Left ventricle myocardium inferior (tissue), 1 donor: ENCODE data around the gene TCTN3. TPM values are rescaled to one million over a fixed set of nuclear protein-coding genes. Genes with fewer than 3 reads are reported as not detected.

Source experiments
- DNase-seq: peaks from one replicate; pipeline ENCODE4 v3.0.0-alpha.2; 2020
- H3K27ac ChIP-seq: fragments of 200-600 bp; replicated peaks from 2 replicates; pipeline ENCODE4 v1.8.0; 2021
- H3K27me3 ChIP-seq: fragments of 200-600 bp; 2 replicates; pipeline ENCODE4 v1.8.0; 2021; ENCODE audit warnings: low read depth
- H3K36me3 ChIP-seq: fragments of 200-600 bp; 2 replicates; pipeline ENCODE4 v1.8.0; 2021
- H3K4me1 ChIP-seq: fragments of 200-600 bp; 2 replicates; pipeline ENCODE4 v1.8.0; 2021
- H3K4me3 ChIP-seq: fragments of 200-600 bp; 2 replicates; pipeline ENCODE4 v1.8.0; 2021; ENCODE audit warnings: mild to moderate bottlenecking, moderate library complexity
- H3K9me3 ChIP-seq: fragments of 200-600 bp; replicated peaks from 2 replicates; pipeline ENCODE4 v1.8.0; 2021
- intact Hi-C: fragments of 100-400 bp; cut with micrococcal nuclease; formaldehyde crosslinking; loops from one replicate; pipeline ENCODE4 v1.11.0; 2022
- total RNA-seq: library from RNA; stranded (reverse); fragmentation: NEBNext Ultra II Directional; extraction: Animal tissue kit (Norgen Biotek cat#: 25700); gene quantifications from one replicate; pipeline ENCODE4 v1.2.1, GENCODE V29; 2021
- TF ChIP-seq, protein P1 (sequence below): fragments of 200-600 bp; IDR thresholded peaks from 2 replicates; pipeline ENCODE4 v1.8.0; 2021; ENCODE audit warnings: antibody characterized with exemption, mild to moderate bottlenecking, borderline replicate concordance
- donor health status: DM: no; HTN: yes; CAD: no; lungs with severe emphysema.

The TCTN3 gene
- total RNA-seq, 1 donor from 2014 or later, result 11.6 TPM

DNA sequence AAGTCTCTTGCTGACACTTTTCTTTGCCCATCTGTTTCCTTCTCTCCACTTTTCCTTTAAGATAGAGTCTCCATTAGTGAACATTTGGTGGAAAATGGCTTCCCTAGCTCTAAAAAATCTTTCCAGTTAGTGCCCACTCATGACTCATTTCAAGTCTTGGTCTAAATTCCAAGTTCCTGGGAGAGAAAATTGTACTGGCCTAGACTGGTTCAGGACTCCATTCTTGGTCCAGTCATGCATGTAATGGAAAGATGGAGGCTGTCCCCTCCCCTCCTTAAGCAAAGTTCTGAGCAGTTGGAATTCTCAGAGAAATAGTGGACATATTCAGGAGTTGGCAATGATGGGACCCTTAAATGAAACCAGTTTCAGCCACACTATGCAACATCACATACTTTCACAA, 33.4 kb downstream of the TCTN3 start:
- no peak for DNase-seq
- intact Hi-C loops, result no loop called here
- peaks cover 41% of the 10 kb centered on the region for H3K4me1 ChIP-seq
- TF ChIP-seq, protein P1, sequence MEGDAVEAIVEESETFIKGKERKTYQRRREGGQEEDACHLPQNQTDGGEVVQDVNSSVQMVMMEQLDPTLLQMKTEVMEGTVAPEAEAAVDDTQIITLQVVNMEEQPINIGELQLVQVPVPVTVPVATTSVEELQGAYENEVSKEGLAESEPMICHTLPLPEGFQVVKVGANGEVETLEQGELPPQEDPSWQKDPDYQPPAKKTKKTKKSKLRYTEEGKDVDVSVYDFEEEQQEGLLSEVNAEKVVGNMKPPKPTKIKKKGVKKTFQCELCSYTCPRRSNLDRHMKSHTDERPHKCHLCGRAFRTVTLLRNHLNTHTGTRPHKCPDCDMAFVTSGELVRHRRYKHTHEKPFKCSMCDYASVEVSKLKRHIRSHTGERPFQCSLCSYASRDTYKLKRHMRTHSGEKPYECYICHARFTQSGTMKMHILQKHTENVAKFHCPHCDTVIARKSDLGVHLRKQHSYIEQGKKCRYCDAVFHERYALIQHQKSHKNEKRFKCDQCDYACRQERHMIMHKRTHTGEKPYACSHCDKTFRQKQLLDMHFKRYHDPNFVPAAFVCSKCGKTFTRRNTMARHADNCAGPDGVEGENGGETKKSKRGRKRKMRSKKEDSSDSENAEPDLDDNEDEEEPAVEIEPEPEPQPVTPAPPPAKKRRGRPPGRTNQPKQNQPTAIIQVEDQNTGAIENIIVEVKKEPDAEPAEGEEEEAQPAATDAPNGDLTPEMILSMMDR, result no peak
- no peak overlapping the region for H3K4me3 ChIP-seq
- no peak overlapping the region for H3K27ac ChIP-seq
- H3K36me3 ChIP-seq, result peaks cover 4% of the 10 kb centered on the region
- H3K9me3 ChIP-seq, result no peaks in the 10 kb centered on the region
- H3K27me3 ChIP-seq, result no peaks in the 10 kb centered on the region

DNA sequence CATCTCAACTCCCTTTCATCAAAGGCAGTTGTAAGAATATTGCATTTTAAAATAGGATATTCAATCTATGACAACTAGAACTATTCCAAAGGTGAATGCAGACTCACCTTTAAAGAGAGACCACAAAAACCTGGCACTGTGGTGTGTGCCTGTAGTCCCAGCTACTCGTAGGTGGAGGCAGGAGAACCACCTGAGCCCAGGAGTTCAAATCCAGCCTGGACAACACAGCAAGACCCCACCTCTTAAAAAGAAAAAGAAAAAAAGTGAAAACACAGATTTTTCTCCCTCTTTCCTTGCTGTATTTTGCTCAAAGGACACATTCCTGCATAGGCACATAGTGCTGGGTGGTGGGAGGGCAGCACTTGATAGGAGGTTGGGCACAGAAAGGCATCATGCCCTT, 36.5 kb downstream of the TCTN3 start:
- H3K27ac ChIP-seq, result no peak overlapping the region
- peaks cover 20% of the 10 kb centered on the region for H3K4me1 ChIP-seq
- intact Hi-C loops, result no loop called here
- H3K4me3 ChIP-seq, result peak overlapping the region; percentile 82
- no peak for DNase-seq
- H3K36me3 ChIP-seq, result peaks cover 8% of the 10 kb centered on the region
- TF ChIP-seq, protein P1, result no peak
- no peaks in the 10 kb centered on the region for H3K27me3 ChIP-seq
- no peaks in the 10 kb centered on the region for H3K9me3 ChIP-seq

DNA sequence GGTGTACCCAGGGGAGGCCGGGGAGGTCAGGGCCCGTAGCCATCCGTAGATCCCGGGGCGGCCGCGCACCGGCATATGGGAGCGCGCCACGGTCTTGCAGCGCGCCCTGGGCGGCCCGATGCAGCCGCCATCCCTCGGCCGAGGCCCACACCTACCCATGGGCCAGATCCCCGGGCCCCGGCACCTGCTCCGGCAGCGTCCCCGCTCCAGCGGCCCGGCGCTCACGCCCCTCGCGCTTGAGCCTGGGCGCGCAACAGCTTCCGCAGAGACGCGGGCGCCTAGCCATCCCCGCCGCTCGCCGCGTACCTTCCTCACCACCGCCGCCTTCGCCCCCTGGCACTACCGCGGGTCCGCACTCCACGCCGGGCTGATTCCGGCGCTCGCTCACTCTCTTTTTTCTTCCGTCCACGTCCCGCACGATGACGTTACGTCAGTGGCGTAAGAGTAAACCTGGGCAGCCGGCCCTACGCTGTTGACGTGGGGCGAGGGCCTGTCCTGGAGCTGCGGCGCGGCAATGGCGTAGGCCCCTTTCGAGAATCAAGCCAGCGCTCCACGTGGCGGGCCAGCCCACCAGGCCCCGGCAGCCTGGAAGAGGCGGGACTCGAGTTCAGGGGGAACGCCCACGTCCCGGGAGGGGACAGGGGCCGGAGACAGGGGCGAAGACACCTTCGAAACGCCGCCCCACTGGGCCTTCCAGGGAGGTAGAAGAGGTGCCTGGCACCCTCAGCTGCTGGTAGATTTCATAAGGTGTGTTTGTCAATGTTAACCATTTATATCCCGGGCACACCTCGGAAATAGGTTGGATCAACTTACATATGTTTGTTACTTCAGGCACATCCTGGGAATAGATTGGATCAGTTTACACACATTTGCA, 37.2 kb downstream of the TCTN3 start, which contains the start of gene ALDH18A1:
TSS of gene ALDH18A1 (minus strand) at position 421 of the 874 bp plus-strand sequence. CDS start 3,334 bp downstream, outside the sequence.
- Histone ChIP-seq H3K4me1 (peaks cover 20% of the 10 kb centered on the region), H3K27me3 (no peaks in the 10 kb centered on the region), H3K36me3 (peaks cover 15% of the 10 kb centered on the region), H3K27ac (peak within 1 kb of the TSS; percentile 45), H3K4me3 (peak within 1 kb of the TSS; percentile 82), H3K9me3 (peaks cover 2% of the 10 kb centered on the region)
- intact Hi-C loops, result no loop called here
- peak; percentile 91 for DNase-seq
- TF ChIP-seq, protein P1, result no peak

DNA sequence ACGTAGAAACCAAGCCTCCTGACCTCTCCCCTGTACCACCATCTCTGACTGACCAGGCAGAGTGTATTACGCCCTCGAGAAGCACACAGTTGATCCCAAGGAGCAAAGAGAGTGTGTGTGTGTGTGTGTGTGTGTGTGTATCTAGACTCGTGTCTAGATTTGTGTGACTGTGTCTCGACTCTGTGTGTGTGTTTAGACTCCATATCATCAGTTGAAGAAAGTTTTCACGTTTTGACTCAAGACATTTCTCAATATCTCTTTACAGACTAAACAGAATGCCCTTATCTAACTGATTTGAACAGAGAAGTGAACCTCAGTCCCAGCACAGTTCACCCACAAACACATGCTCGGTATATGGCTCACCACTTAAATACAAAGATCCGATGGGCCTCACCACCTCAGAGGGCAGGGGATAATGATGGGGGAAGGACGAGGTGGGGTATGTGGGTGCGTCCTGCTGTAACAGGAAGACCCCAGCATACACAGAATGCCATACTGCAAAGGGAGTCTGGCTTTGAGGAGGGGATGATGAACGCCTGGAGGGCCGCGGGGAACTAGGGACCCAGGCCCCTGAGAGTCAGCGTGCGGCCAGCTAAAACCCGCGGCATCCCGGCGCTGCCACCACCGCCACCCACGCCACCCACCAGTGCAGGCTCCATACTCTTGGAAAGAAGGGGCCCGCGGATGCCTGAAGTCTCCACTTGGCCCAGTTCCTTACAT, 38.0 kb downstream of the TCTN3 start:
- intact Hi-C loops, result no loop called here
- TF ChIP-seq, protein P1, result no peak
- Histone ChIP-seq H3K4me1 (peaks cover 20% of the 10 kb centered on the region), H3K27ac (peak overlapping the region; percentile 45), H3K9me3 (peaks cover 7% of the 10 kb centered on the region), H3K4me3 (peak overlapping the region; percentile 82), H3K27me3 (no peaks in the 10 kb centered on the region), H3K36me3 (peaks cover 23% of the 10 kb centered on the region)
- no peak for DNase-seq

DNA sequence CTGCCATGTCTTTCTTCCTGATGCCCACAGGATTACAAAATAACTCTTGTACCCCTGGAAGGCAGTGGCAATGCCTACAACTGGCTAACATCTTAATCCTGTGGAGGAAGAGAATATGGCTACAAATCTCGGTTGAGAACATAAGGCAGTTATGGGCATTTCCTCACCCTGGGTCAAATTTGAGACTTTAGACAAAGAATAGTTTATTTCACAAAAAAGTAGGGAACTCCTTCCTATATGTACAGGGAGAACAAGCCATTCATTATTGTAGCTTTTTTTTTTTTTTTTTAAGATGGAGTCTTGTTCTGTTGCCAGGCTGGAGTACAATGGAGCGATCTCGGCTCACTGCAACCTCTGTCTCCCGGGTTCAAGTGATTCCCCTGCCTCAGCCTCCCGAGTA, 39.8 kb downstream of the TCTN3 start:
- Histone ChIP-seq H3K4me1 (peaks cover 20% of the 10 kb centered on the region), H3K27ac (no peak overlapping the region), H3K9me3 (peaks cover 7% of the 10 kb centered on the region), H3K36me3 (peaks cover 30% of the 10 kb centered on the region), H3K4me3 (no peak overlapping the region), H3K27me3 (no peaks in the 10 kb centered on the region)
- intact Hi-C loops, result no loop called here
- TF ChIP-seq, protein P1, result no peak
- no peak for DNase-seq
